T-helper 1 cell (primary cell): Measurements from ENCODE around the gene PTPN14.
"Not testable (repeated sequence)": the region's sequence is repeated elsewhere in the genome, so short reads cannot be mapped to it uniquely, and the experiment has no call there.

Source experiments
- DNase-seq, 5 donors: peaks; one replicate each; pipeline ENCODE4 v3.0.0-alpha.2; 2012 to 2020
- total RNA-seq, 4 donors: gene quantifications; one replicate each; lab custom pipeline; 2026; lab: John Stamatoyannopoulos, UW

Gene PTPN14
- 0 to 0.76 (median 0.13) reads per million in 4 donors for total RNA-seq

GRCh38 chr1:214551436-214552173 lies at the start of gene PTPN14:
PTPN14 (minus strand) TSS chr1:214551602; CDS start chr1:214464803, 86,799 bp downstream.
- no peak for DNase-seq

GRCh38 chr1:214593158-214593557 lies 41.8 kb upstream of the PTPN14 start:
- no peak for DNase-seq

DNA sequence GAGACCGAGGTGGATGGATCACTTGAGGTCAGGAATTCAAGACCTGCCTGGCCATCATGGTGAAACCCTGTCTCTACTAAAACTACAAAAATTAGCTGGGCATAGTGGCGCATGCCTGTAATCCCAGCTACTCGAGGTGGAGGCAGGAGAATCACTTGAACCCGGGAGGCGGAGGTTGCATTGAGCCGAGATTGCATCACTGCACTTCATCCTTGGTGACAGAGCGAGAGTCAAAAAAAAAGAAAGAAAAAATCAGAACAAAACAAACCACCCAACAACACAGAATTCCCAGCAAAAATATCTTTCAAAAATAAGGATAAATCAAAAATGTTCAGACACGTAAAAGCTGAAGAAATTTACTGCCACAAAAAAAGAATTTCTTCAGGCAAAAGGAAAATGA lies 40.5 kb upstream of the PTPN14 start:
- not testable (repeated sequence) for DNase-seq

GRCh38 chr1:214590696-214591095 lies 39.3 kb upstream of the PTPN14 start:
- DNase-seq = no peak

DNA sequence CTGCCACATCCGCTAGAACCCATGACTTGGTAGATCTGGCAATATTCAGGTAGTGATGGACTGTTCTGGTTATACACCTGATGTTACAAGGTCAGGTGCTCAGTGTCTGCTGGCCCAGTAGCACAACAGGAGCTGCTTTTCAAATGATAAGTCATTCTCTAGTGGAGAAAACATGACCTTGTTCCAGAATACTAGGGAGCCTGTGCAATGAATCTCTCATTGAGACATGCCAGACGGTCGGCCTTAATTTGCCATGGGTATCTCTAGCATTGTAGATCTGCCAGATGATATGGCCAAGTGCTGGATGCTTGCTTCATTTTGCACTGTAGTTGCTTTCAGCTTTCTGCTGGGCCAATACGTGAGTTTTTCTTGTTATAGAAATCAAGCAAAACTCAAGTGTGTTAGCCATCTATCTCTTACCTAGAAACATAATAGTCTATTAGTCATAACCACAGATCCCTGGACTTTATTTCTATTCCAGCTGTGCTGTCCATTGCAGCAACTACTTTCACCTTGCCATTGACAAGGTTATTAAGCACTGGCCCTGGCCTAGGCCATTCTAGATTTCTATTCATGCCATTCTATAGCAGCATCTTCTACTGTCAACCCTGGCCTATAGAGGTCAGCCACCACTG lies 37.7 kb upstream of the PTPN14 start:
- DNase-seq = no peak

GRCh38 chr1:214587165-214587564 lies 35.8 kb upstream of the PTPN14 start:
- DNase-seq = no peak

- DNase-seq = no peak
Observed at GRCh38 chr1:214586621-214587020, 35.2 kb upstream of the PTPN14 start.

GRCh38 chr1:214584805-214585766 lies 33.7 kb upstream of the PTPN14 start:
- peak in 1 of 5 donors; percentile 23 for DNase-seq

DNA sequence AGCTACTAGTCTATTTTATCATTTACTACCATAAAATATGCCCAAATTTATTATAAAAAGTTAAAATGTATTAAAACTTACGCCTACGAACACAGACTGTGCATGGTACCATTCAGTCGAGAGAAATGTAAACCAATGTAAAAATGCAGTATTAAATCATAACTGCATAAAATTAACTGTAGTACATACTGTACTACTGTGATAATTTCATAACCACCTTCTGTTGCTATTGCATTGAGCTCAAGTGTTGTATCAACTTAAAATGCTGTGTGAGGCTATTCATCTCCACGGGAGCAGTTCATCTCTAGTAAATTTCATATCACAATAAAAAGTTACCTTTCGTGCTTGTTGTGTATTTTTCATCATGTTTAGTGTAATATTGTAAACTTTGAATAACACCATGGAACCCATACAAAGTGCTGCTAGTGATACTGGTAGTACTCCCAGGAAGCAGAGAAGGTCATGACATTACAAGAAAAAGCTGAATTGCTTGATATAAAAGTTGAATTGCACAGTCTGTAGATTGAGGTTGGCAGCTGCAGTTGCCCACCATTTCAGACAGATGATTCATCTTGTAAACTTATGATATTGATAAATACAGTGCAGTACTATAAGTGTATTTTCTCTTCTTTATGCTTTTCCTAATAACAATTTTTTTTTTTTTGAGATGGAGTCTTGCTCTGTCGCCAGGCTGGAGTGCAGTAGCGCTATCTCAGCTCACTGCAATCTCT lies 32.6 kb upstream of the PTPN14 start:
- DNase-seq = no peak

GRCh38 chr1:214583113-214583512 lies 31.7 kb upstream of the PTPN14 start:
- no peak for DNase-seq

GRCh38 chr1:214582289-214582891 lies 31.0 kb upstream of the PTPN14 start:
- DNase-seq = no peak

DNA sequence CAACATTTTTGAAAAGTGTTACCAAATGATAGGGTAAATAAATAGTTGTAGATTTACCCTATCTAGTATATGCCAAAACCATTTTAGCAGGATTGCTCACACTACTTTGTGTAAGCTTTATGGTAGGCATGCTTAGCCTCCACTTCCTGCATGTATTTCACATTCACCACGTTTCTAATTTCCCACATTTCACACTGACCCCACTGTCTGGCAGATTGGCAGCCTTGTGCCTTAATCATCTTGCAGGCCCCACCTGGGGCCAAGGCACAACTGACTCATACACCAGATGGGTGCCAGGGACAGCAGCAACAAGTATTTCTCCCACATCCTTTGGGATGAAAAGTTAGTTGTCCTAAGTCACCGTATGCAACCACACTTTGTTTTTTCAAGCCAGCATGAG lies 30.4 kb upstream of the PTPN14 start:
- DNase-seq = no peak

GRCh38 chr1:214579183-214579582 lies 27.8 kb upstream of the PTPN14 start:
- DNase-seq = no peak

DNA sequence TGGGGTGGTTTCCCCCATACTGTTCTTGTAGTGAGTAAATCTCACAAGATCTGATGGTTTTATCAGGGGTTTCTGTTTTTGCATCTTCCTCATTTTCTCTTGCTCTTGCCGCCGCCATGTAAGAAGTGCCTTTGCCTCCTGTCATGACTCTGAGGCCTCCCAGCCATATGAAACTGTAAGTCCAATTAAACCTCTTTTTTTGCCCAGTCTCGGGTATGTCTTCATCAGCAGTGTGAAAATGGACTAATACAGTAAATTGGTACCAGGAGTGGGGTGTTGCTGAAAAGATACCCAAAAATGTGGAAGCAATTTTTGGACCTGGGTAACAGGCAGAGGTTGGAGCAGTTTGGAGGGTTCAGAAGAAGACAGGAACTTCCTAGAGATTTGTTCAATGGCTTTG lies 24.7 kb upstream of the PTPN14 start:
- DNase-seq = not testable (repeated sequence)

GRCh38 chr1:214574598-214575411 lies 23.4 kb upstream of the PTPN14 start:
- no peak for DNase-seq

DNA sequence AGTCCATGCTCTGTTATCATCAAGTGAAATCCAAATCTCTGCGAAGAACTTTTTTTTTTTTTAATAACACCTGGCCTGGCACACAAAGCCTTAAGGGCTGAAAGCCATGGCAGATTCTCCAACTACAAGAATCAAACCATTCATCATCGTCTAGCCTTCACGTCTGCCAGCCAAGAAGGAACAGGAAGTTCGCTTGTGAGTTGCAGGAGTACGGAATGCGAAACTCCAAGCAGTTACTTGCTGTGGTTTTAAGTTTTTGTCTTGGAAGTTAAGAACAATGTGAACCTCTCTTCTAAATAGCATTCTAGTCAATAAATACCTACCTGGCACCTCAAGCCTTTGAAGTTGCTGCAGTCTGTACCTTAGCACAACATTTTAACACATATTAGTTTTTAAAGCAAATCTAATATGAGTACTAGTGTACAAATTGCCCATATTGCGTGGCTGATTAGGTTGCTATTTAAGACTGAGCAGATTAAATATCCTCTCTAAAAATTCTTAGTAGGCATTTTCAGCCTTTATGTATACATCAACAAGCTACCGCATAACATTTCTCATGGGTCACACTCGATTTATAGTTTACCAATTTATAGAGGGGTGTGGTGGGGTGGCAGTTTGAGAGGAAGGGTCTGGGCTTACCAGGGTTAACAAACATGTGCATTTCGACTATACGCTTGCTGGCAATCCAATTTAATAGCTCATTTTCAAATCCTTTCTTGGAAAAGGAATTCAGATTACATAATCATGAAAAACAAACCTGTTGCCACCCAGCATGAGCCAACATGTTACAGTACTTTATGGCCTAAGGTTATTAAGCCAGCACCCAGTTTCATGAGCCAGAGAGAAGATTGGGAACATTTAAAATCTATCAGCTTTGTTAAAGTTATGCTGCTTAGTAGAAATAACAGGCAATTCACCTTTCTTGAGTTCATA lies 22.2 kb upstream of the PTPN14 start:
- no peak for DNase-seq

DNA sequence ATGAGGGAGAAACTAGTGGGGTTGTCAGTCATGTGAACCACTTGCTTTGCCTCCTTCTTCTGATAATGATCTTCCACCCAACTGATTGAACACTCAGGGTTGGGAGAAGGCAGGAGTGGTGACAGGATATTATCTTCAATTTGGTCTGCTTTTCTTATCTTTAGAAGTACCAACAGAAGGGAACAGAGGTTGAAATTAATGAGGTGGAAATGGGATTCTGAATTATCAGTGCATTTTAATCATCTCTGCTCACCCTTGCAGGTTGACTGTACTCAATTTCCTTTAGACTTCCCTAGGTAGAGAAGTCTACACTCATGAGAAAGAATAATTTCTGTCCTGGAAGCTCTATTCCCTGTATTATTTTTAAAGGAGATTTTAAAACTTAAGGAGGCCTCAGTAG lies 19.9 kb upstream of the PTPN14 start:
- DNase-seq = no peak

GRCh38 chr1:214570442-214570841 lies 19.0 kb upstream of the PTPN14 start:
- no peak for DNase-seq

- no peak for DNase-seq
Observed at GRCh38 chr1:214569357-214570004, 18.1 kb upstream of the PTPN14 start.
